Caco-2 (cell line): ENCODE measurements around the gene YPEL4. TPM values are rescaled to one million over a fixed set of nuclear protein-coding genes. Genes with fewer than 3 reads are reported as not detected.

Experiments
- BruUV-seq: library from RNA; stranded (reverse); fragments of 400-500 nt; replicated peaks from 2 replicates; lab custom pipeline; 2021; lab: Mats Ljungman, UMichigan
- CTCF ChIA-PET: fragments of 300-600 bp; sonication (Branson Sonifier 250); formaldehyde crosslinking; loops from one replicate; lab custom pipeline; 2022; ENCODE audit warnings: antibody characterized with exemption; lab: Charles Lee
- POLR2A ChIA-PET: fragments of 300-600 bp; sonication (Branson Sonifier 250); formaldehyde crosslinking; loops from one replicate; lab custom pipeline; 2022; ENCODE audit warnings: antibody characterized with exemption; lab: Charles Lee
- DNase-seq, 2 experiments: peaks; one replicate each; pipeline versions ENCODE4 v3.0.0 to v3.0.0-alpha.2; 2020 to 2022
- H3K27me3 ChIP-seq: replicated peaks from 2 replicates; pipeline ENCODE4 v1.6.0; 2011; ENCODE audit warnings: low read length; ENCODE audit not compliant: control insufficient read depth, insufficient read depth
- H3K36me3 ChIP-seq: 2 replicates; pipeline ENCODE4 v1.5.1; 2011; ENCODE audit warnings: low read length; ENCODE audit not compliant: control insufficient read depth, insufficient read depth
- H3K4me1 ChIP-seq: fragments of 250-450 bp; sonication (Bioruptor Pico); 2 replicates; pipeline ENCODE4 v1.5.1; 2020; ENCODE audit warnings: mild to moderate bottlenecking
- H3K4me3 ChIP-seq: 2 replicates; pipeline ENCODE4 v1.5.1; 2011; ENCODE audit warnings: low read depth, mild to moderate bottlenecking, control low read depth, low read length
- H3K9me3 ChIP-seq: fragments of 250-450 bp; sonication (Bioruptor Pico); 2 replicates; pipeline ENCODE4 v1.5.1; 2020; ENCODE audit warnings: mild to moderate bottlenecking, moderate library complexity
- H3K27ac Mint-ChIP-seq: one replicate; pipeline ENCODE4 v1.8.0; 2022; ENCODE audit warnings: mixed read lengths; ENCODE audit not compliant: unreplicated experiment
- H3K27me3 Mint-ChIP-seq: one replicate; pipeline ENCODE4 v1.8.0; 2022; ENCODE audit warnings: mixed read lengths; ENCODE audit not compliant: insufficient read depth, unreplicated experiment
- H3K36me3 Mint-ChIP-seq: one replicate; pipeline ENCODE4 v1.8.0; 2022; ENCODE audit warnings: mild to moderate bottlenecking, mixed read lengths; ENCODE audit not compliant: insufficient read depth, unreplicated experiment
- H3K4me1 Mint-ChIP-seq: one replicate; pipeline ENCODE4 v1.8.0; 2022; ENCODE audit warnings: low read depth, mixed read lengths; ENCODE audit not compliant: unreplicated experiment
- H3K4me3 Mint-ChIP-seq: one replicate; pipeline ENCODE4 v1.8.0; 2022; ENCODE audit warnings: mild to moderate bottlenecking, moderate library complexity, mixed read lengths; ENCODE audit not compliant: unreplicated experiment
- H3K9me3 Mint-ChIP-seq: one replicate; pipeline ENCODE4 v1.8.0; 2022; ENCODE audit warnings: mixed read lengths; ENCODE audit not compliant: unreplicated experiment
- intact Hi-C: fragments of 100-400 bp; cut with micrococcal nuclease; formaldehyde crosslinking; loops from one replicate; pipeline ENCODE4 v1.10.0; 2022; ENCODE audit not compliant: unreplicated experiment
- total RNA-seq: library from RNA; stranded (reverse); gene quantifications from 2 replicates; pipeline ENCODE4 v1.2.3, GENCODE V29; 2022
- TF ChIP-seq, protein P1 (sequence below), 2 experiments: fragments of 200-600 bp in 1 of 2; IDR thresholded peaks; 1 replicate in 1 of 2; 2 replicates in 1 of 2; pipeline versions ENCODE4 v1.5.1 to v1.8.0; 2011 to 2022; ENCODE audit warnings: antibody characterized with exemption in 1 of 2, control low read depth in 1 of 2, inconsistent platforms in 1 of 2, low read depth in 1 of 2, low read length in 1 of 2, mild to moderate bottlenecking in 1 of 2, moderate library complexity in 1 of 2; ENCODE audit not compliant: insufficient read depth in 1 of 2, severe bottlenecking in 1 of 2, unreplicated experiment in 1 of 2

Gene YPEL4
- total RNA-seq, 1 experiment from 2014 or later, result not detected

DNA sequence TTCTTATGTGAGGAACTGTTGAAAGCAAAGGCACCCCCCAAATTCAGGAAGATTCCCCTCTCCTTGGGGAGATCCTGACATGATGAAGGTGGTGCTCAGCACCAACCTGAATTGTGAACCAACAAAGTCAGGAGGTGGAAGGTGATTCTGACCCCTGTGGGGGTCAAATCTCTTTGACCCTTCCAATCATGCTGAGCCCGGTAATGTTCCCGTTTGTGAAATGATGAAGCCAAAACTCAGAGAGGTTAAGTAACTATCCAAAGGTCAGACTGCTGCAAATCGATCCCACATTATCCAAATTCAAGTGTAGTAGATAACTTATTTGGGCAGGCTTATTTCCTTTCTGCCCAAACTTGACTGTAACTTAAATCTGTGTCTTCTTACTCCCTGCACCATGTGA, 33.1 kb downstream of the YPEL4 start:
- H3K36me3 Mint-ChIP-seq, result no peaks in the 10 kb centered on the region
- Histone ChIP-seq H3K4me1 (no peaks in the 10 kb centered on the region), H3K36me3 (no peaks in the 10 kb centered on the region), H3K27me3 (no peaks in the 10 kb centered on the region), H3K4me3 (no peak overlapping the region), H3K9me3 (peaks cover 11% of the 10 kb centered on the region; the same call in 1 of the 2 replicates)
- H3K4me1 Mint-ChIP-seq, result no peaks in the 10 kb centered on the region
- no TSS peak for BruUV-seq
- H3K27ac Mint-ChIP-seq, result no peak overlapping the region
- ChIA-PET CTCF (interaction anchor here (0.7 kb wide), 1 partner anchor 140 kb away, joined by 3 read pairs; no protein-coding TSS in a partner anchor), POLR2A (no interaction called here)
- intact Hi-C loops, result no loop called here
- TF ChIP-seq, protein P1, sequence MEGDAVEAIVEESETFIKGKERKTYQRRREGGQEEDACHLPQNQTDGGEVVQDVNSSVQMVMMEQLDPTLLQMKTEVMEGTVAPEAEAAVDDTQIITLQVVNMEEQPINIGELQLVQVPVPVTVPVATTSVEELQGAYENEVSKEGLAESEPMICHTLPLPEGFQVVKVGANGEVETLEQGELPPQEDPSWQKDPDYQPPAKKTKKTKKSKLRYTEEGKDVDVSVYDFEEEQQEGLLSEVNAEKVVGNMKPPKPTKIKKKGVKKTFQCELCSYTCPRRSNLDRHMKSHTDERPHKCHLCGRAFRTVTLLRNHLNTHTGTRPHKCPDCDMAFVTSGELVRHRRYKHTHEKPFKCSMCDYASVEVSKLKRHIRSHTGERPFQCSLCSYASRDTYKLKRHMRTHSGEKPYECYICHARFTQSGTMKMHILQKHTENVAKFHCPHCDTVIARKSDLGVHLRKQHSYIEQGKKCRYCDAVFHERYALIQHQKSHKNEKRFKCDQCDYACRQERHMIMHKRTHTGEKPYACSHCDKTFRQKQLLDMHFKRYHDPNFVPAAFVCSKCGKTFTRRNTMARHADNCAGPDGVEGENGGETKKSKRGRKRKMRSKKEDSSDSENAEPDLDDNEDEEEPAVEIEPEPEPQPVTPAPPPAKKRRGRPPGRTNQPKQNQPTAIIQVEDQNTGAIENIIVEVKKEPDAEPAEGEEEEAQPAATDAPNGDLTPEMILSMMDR (IDR thresholded peaks at IDR 0.05; ENCODE audit: insufficient read depth in 1 of 2, low read depth in 1 of 2, low read length in 1 of 2, severe bottlenecking in 1 of 2, unreplicated experiment in 1 of 2), result no peak
- no peaks in the 10 kb centered on the region for H3K9me3 Mint-ChIP-seq
- no peaks in the 10 kb centered on the region for H3K27me3 Mint-ChIP-seq
- DNase-seq, result no peak
- no peak overlapping the region for H3K4me3 Mint-ChIP-seq

DNA sequence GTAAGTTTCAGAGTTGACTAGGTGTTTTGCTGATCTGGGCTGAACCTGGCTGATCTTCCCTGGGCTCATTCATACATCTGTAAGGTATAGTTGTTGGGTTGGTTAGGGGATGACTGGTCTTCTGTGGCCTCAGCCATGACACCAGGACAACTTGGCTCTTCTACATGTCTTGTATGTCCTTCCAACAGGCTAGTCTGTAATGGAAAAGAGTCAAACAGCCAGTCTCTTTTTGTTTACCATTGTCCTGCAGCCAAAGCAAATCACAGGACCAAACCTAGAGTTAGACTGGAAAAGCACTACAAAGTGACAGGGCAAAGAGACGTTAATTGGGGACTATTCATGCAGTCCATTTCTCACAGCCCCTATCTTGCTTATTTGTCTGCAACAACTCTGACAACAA, 34.4 kb downstream of the YPEL4 start:
- H3K9me3 Mint-ChIP-seq, result no peaks in the 10 kb centered on the region
- Histone ChIP-seq H3K27me3 (no peaks in the 10 kb centered on the region), H3K4me1 (no peaks in the 10 kb centered on the region), H3K9me3 (peaks cover 11% of the 10 kb centered on the region; the same call in 1 of the 2 replicates), H3K36me3 (no peaks in the 10 kb centered on the region), H3K4me3 (no peak overlapping the region)
- BruUV-seq, result no TSS peak
- H3K4me1 Mint-ChIP-seq, result no peaks in the 10 kb centered on the region
- no peak overlapping the region for H3K27ac Mint-ChIP-seq
- POLR2A ChIA-PET, result no interaction called here
- no peaks in the 10 kb centered on the region for H3K36me3 Mint-ChIP-seq
- DNase-seq, result no peak
- CTCF ChIA-PET, result no interaction called here
- H3K27me3 Mint-ChIP-seq, result no peaks in the 10 kb centered on the region
- TF ChIP-seq, protein P1 (IDR thresholded peaks at IDR 0.05; ENCODE audit: insufficient read depth in 1 of 2, low read depth in 1 of 2, low read length in 1 of 2, severe bottlenecking in 1 of 2, unreplicated experiment in 1 of 2), result no peak
- H3K4me3 Mint-ChIP-seq, result no peak overlapping the region
- intact Hi-C loops, result no loop called here

GRCh38 chr11:57614234-57614772, 35.4 kb downstream of the YPEL4 start:
- Mint-ChIP-seq H3K4me3 (no peak overlapping the region), H3K9me3 (no peaks in the 10 kb centered on the region), H3K27me3 (no peaks in the 10 kb centered on the region), H3K4me1 (no peaks in the 10 kb centered on the region), H3K36me3 (no peaks in the 10 kb centered on the region), H3K27ac (no peak overlapping the region)
- TF ChIP-seq, protein P1 (IDR thresholded peaks at IDR 0.05; ENCODE audit: insufficient read depth in 1 of 2, low read depth in 1 of 2, low read length in 1 of 2, severe bottlenecking in 1 of 2, unreplicated experiment in 1 of 2), result no peak
- Histone ChIP-seq H3K36me3 (no peaks in the 10 kb centered on the region), H3K4me3 (no peak overlapping the region), H3K9me3 (peaks cover 4% of the 10 kb centered on the region; the same call in 1 of the 2 replicates), H3K4me1 (no peaks in the 10 kb centered on the region), H3K27me3 (no peaks in the 10 kb centered on the region)
- intact Hi-C loops, result no loop called here
- ChIA-PET POLR2A (no interaction called here), CTCF (interaction anchor here (0.5 to 3.3 kb wide), 2 partner anchors 29 to 30 kb away, joined by 4 to 11 read pairs; no protein-coding TSS in a partner anchor)
- BruUV-seq, result no TSS peak
- no peak for DNase-seq
